HepG2 (cell line): Measurements from ENCODE around the gene PCSK5. TPM values are rescaled to one million over a fixed set of nuclear protein-coding genes. Genes with fewer than 3 reads are reported as not detected.
A peak's percentile ranks its signal among the peaks of the same experiment; 100 is the strongest.

Source experiments
- ATAC-seq: fragments of 200-7000 bp; cut with Tn5 transposase; 3 replicates; pipeline ENCODE4 v1.9.1; 2020; ENCODE audit warnings: mild to moderate bottlenecking, moderate library complexity
- BruUV-seq: library from RNA; stranded (reverse); fragments of 400-500 nt; replicated peaks from 2 replicates; lab custom pipeline; 2021; lab: Mats Ljungman, UMichigan
- CTCF ChIA-PET: fragments of 300-600 bp; formaldehyde crosslinking; extraction: SDS; loops from one replicate; lab custom pipeline; 2021; ENCODE audit warnings: low total read pairs, inconsistent platforms, low intra/inter-chr PET ratio; lab: Yijun Ruan, JAX
- POLR2A ChIA-PET: fragments of 350-600 bp; sonication (Branson Sonifier 250); formaldehyde crosslinking; loops from one replicate; lab custom pipeline; 2020; ENCODE audit warnings: antibody characterized with exemption, inconsistent platforms; lab: Yijun Ruan, JAX
- DNase-seq: peaks from one replicate; pipeline ENCODE4 v3.0.0-alpha.2; 2015; ENCODE audit warnings: low spot score
- FAIRE-seq: peaks from 3 replicates; lab custom pipeline; 2011; peaks lifted over from hg19 to GRCh38; lab: Jason Lieb, UNC
- H2AFZ ChIP-seq: one replicate; pipeline ENCODE4 v1.6.1; 2011; ENCODE audit warnings: low read length, inconsistent platforms
- H3K27ac ChIP-seq: fragments of 300-600 bp; 3 replicates; pipeline ENCODE4 v1.8.0; 2011; ENCODE audit warnings: mixed run types, mild to moderate bottlenecking, mixed read lengths, low read length, inconsistent platforms; ENCODE audit not compliant: insufficient read depth; ENCODE audit errors: extremely low read length
- H3K27me3 ChIP-seq, 2 experiments: fragments of 200-600 bp in 1 of 2; 2 replicates in 1 of 2; 3 replicates in 1 of 2; pipeline versions ENCODE4 v1.6.0 to v1.8.0; 2011; ENCODE audit warnings: low read length in 2 of 2, mild to moderate bottlenecking in 2 of 2, moderate library complexity in 2 of 2, inconsistent platforms in 1 of 2; ENCODE audit not compliant: insufficient read depth in 2 of 2, control insufficient read depth in 1 of 2
- H3K36me3 ChIP-seq, 2 experiments: fragments of 200-600 bp in 1 of 2; replicated peaks in 1 of 2; 2 replicates in 1 of 2; 3 replicates in 1 of 2; pipeline versions ENCODE4 v1.5.1 to v1.8.0; 2011; ENCODE audit warnings: low read length in 2 of 2, inconsistent platforms in 1 of 2; ENCODE audit not compliant: insufficient read depth in 2 of 2, control insufficient read depth in 1 of 2
- H3K4me1 ChIP-seq: 2 replicates; pipeline ENCODE4 v1.5.1; 2012; ENCODE audit warnings: low read length, inconsistent platforms; ENCODE audit not compliant: insufficient read depth
- H3K4me2 ChIP-seq: 2 replicates; pipeline ENCODE4 v1.6.0; 2011; ENCODE audit warnings: low read depth, low read length, inconsistent platforms
- H3K4me3 ChIP-seq, 3 experiments: fragments of 200-600 bp in 1 of 3; sonication (generic), shearing (Covaris generic) in 1 of 3; replicated peaks in 1 of 3; 2 replicates each; pipeline ENCODE4 v1.5.1; 2011 to 2016; ENCODE audit warnings: low read length in 3 of 3, inconsistent platforms in 2 of 3, low read depth in 2 of 3, mild to moderate bottlenecking in 2 of 3, control low read depth in 1 of 3, mixed read lengths in 1 of 3; ENCODE audit not compliant: insufficient read depth in 1 of 3
- H3K79me2 ChIP-seq: one replicate; pipeline ENCODE4 v1.6.1; 2011; ENCODE audit warnings: low read length, inconsistent platforms; ENCODE audit not compliant: insufficient read depth
- H3K9ac ChIP-seq: 2 replicates; pipeline ENCODE4 v1.6.0; 2011; ENCODE audit warnings: mild to moderate bottlenecking, low read depth, low read length, inconsistent platforms; ENCODE audit not compliant: insufficient read depth
- H3K9me3 ChIP-seq: 2 replicates; pipeline ENCODE4 v1.5.1; 2012; ENCODE audit warnings: mild to moderate bottlenecking, low read length
- H4K20me1 ChIP-seq: 2 replicates; pipeline ENCODE4 v1.6.0; 2011; ENCODE audit warnings: inconsistent platforms, mild to moderate bottlenecking, low read length, moderate library complexity; ENCODE audit not compliant: insufficient read depth
- KAT2B ChIP-seq: fragments of 150-350 bp; IDR thresholded peaks from 2 replicates; pipeline ENCODE4 v1.6.1; 2014; ENCODE audit warnings: low read depth, low read length, borderline replicate concordance
- MEIS1 ChIP-seq: sonication (generic); formaldehyde crosslinking; IDR thresholded peaks from 2 replicates; pipeline ENCODE4 v1.9.0; 2021; ENCODE audit warnings: mild to moderate bottlenecking, missing genetic modification reagents, moderate library complexity, borderline replicate concordance
- NFIC ChIP-seq: IDR thresholded peaks from 2 replicates; pipeline ENCODE4 v1.6.1; 2012; ENCODE audit warnings: mild to moderate bottlenecking, low read length, inconsistent platforms
- PCBP2 ChIP-seq: fragments of 200-400 bp; formaldehyde crosslinking; optimal IDR thresholded peaks from 2 replicates; pipeline ENCODE3; 2018; ENCODE audit warnings: low read length, low read depth; ENCODE audit not compliant: poor library complexity, severe bottlenecking
- POLR2G ChIP-seq: fragments of 200-400 bp; formaldehyde crosslinking; IDR thresholded peaks from 2 replicates; pipeline ENCODE4 v1.6.1; 2018; ENCODE audit warnings: mild to moderate bottlenecking, low read depth, low read length, moderate library complexity
- SMAD3 ChIP-seq: sonication (generic); formaldehyde crosslinking; IDR thresholded peaks from 2 replicates; pipeline ENCODE4 v1.4.0; 2020; ENCODE audit warnings: missing genetic modification reagents
- ZMYM3 ChIP-seq: sonication (generic); formaldehyde crosslinking; IDR thresholded peaks from 2 replicates; pipeline ENCODE4 v1.5.1; 2020; ENCODE audit warnings: mild to moderate bottlenecking, missing genetic modification reagents
- ZNF292 ChIP-seq: sonication (generic); formaldehyde crosslinking; IDR thresholded peaks from 2 replicates; pipeline ENCODE4 v1.8.1; 2022; ENCODE audit warnings: mild to moderate bottlenecking, low read depth, missing genetic modification reagents, borderline replicate concordance
- ZNF512 ChIP-seq: sonication (generic); formaldehyde crosslinking; IDR thresholded peaks from 2 replicates; pipeline ENCODE4 v1.4.0; 2020; ENCODE audit warnings: mild to moderate bottlenecking, missing genetic modification reagents
- ZNF770 ChIP-seq: sonication (generic); formaldehyde crosslinking; IDR thresholded peaks from 2 replicates; pipeline ENCODE4 v1.5.0; 2020; ENCODE audit warnings: mild to moderate bottlenecking, missing genetic modification reagents
- ZNF775 ChIP-seq: sonication (generic); formaldehyde crosslinking; IDR thresholded peaks from 2 replicates; pipeline ENCODE4 v1.4.0; 2020; ENCODE audit warnings: missing genetic modification reagents, mild to moderate bottlenecking, moderate library complexity, borderline replicate concordance
- WGBS: methylation state at CpG from one replicate; pipeline ENCODE4 v1.1.6; 2017; ENCODE audit warnings: low lambda C conversion rate; 5-methylcytosine and 5-hydroxymethylcytosine counted together
- in situ Hi-C: cut with HindIII; loops from 2 replicates; pipeline ENCODE4 v1.10.0; 2017; ENCODE audit warnings: low pct_unique_long_range_greater_than_20kb; ENCODE audit not compliant: extremely low pct_ligation_motif_present
- intact Hi-C: fragments of 100-400 bp; cut with micrococcal nuclease; formaldehyde crosslinking; loops from one replicate; pipeline ENCODE4 v1.10.0; 2022; ENCODE audit not compliant: unreplicated experiment
- polyA plus RNA-seq, 8 experiments: library from polyadenylated mRNA; depleted of rRNA in 3 of 8; stranded (reverse) in 7 of 8; unstranded in 1 of 8; fragments of >200 nt; fragmentation: Illumina TruSeq in 4 of 8; extraction: Trizol in 4 of 8; gene quantifications; 2 replicates each; pipeline versions ENCODE4 v1.2.1 to v1.2.3, GENCODE V29; 2011 to 2016; ENCODE audit warnings: low read depth in 4 of 8, missing spikeins in 1 of 8, mixed read lengths in 1 of 8; ENCODE audit not compliant: insufficient read depth in 1 of 8
- total RNA-seq, 5 experiments: library from RNA; depleted of rRNA; stranded (reverse); fragments of >200 nt; fragmentation: Illumina TruSeq; extraction: Trizol; gene quantifications; 2 replicates each; pipeline ENCODE4 v1.2.3, GENCODE V29; 2016; ENCODE audit warnings: low read depth in 1 of 5

The PCSK5 gene
- total and polyA plus RNA-seq, 2 of the 13 experiments (the other 11 are each of a cell fraction or from before 2014, with no cell fraction given), result 0.55 to 0.66 TPM

- TF ChIP-seq ZNF512 (CRISPR knock-in tag) (peak; percentile 87; the same call in 1 of the 2 replicates), KAT2B (no peak), ZNF292 (CRISPR knock-in tag) (peak; percentile 10; the same call in 1 of the 2 replicates), PCBP2 (no peak), ZMYM3 (CRISPR knock-in tag) (peak; percentile 77), POLR2G (no peak), ZNF770 (CRISPR knock-in tag) (peak; percentile 85), SMAD3 (CRISPR knock-in tag) (no peak), MEIS1 (CRISPR knock-in tag) (no peak), NFIC (no peak)
Observed at GRCh38 chr9:76395381-76395780, 504.9 kb downstream of the PCSK5 start (continued).

- in situ Hi-C loops, result no loop called here
Observed at GRCh38 chr9:76396144-76396543, 505.7 kb downstream of the PCSK5 start.

More at GRCh38 chr9:76396144-76396543, 505.7 kb downstream of the PCSK5 start:
- no peaks in the 10 kb centered on the region for H3K27me3 ChIP-seq
- H3K9me3 ChIP-seq, result no peaks in the 10 kb centered on the region
- H3K9ac ChIP-seq, result no peak overlapping the region
- no peaks in the 10 kb centered on the region for H4K20me1 ChIP-seq
- no peak for TF ChIP-seq ZNF775 (CRISPR knock-in tag)
- TF ChIP-seq, all 625 proteins: peak for 0
- no TSS peak for BruUV-seq
- H3K79me2 ChIP-seq, result peaks cover 19% of the 10 kb centered on the region
- no peaks in the 10 kb centered on the region for H3K36me3 ChIP-seq
- H3K4me3 ChIP-seq, result no peak overlapping the region
- intact Hi-C loops, result no loop called here
- ChIA-PET CTCF (no interaction called here), POLR2A (no interaction called here)
- H3K4me2 ChIP-seq, result no peak overlapping the region
- no peak overlapping the region for H3K27ac ChIP-seq
- peaks cover 40% of the 10 kb centered on the region for H3K4me1 ChIP-seq
- ATAC-seq (no peak), FAIRE-seq (no peak), DNase-seq (no peak)
- 94% methylated on average over 6 of the region's 6 CpGs for WGBS
- no peak overlapping the region for H2AFZ ChIP-seq
